B cell (primary cell): ENCODE data around the gene RAB11FIP2. TPM values are rescaled to one million over a fixed set of nuclear protein-coding genes. Genes with fewer than 3 reads are reported as not detected.

Source experiments
- ATAC-seq: fragments of 200-7000 bp; cut with Tn5 transposase; one replicate; pipeline ENCODE4 v1.10.0; 2021; ENCODE audit warnings: low read depth, mild to moderate bottlenecking, moderate number of reproducible peaks, moderate library complexity
- CTCF ChIA-PET: fragments of 350-600 bp; sonication (Branson Sonifier 250); formaldehyde crosslinking; loops from one replicate; lab custom pipeline; 2021; ENCODE audit warnings: antibody characterized with exemption, inconsistent platforms; lab: Charles Lee
- POLR2A ChIA-PET: fragments of 350-600 bp; sonication (Branson Sonifier 250); formaldehyde crosslinking; loops from one replicate; lab custom pipeline; 2021; ENCODE audit warnings: antibody characterized with exemption; lab: Charles Lee
- DNase-seq: peaks from one replicate; pipeline ENCODE4 v3.0.0; 2013
- H2AFZ ChIP-seq: 2 replicates; pipeline ENCODE4 v1.6.1; 2012; ENCODE audit warnings: mild to moderate bottlenecking, low read depth, low read length; ENCODE audit not compliant: insufficient read depth, poor library complexity, severe bottlenecking
- H3K27ac ChIP-seq, 2 donors: 1 replicate in 1 of 2; 2 replicates in 1 of 2; pipeline ENCODE4 v1.5.1; 2012 to 2013; ENCODE audit warnings: low read length in 2 of 2, mild to moderate bottlenecking in 2 of 2, moderate library complexity in 1 of 2
- H3K27me3 ChIP-seq, 4 experiments: fragments of 200-600 bp in 1 of 4; sonication (generic) in 1 of 4; replicated peaks in 1 of 4; 1 replicate in 2 of 4; 2 replicates in 2 of 4; pipeline versions ENCODE4 v1.6.1 to v1.7.0; 2013 to 2016; ENCODE audit warnings: low read length in 3 of 4, mild to moderate bottlenecking in 2 of 4, mixed read lengths in 1 of 4, moderate library complexity in 1 of 4; ENCODE audit not compliant: insufficient read depth in 4 of 4, control insufficient read depth in 3 of 4; ENCODE audit errors: control extremely low read depth in 1 of 4
- H3K36me3 ChIP-seq, 2 experiments: replicated peaks in 1 of 2; 1 replicate in 1 of 2; 2 replicates in 1 of 2; pipeline versions ENCODE4 v1.6.1 to v1.7.1; 2013; ENCODE audit warnings: low read length in 1 of 2; ENCODE audit not compliant: insufficient read depth in 2 of 2, control insufficient read depth in 1 of 2; ENCODE audit errors: control extremely low read depth in 1 of 2, extremely low read depth in 1 of 2
- H3K4me1 ChIP-seq, 2 donors: fragments of 200-600 bp in 1 of 2; sonication (generic) in 1 of 2; 1 replicate in 1 of 2; 2 replicates in 1 of 2; pipeline versions ENCODE4 v1.5.1 to v1.6.1; 2013 to 2017; ENCODE audit warnings: low read length in 2 of 2; ENCODE audit not compliant: control insufficient read depth in 2 of 2, insufficient read depth in 2 of 2
- H3K4me2 ChIP-seq: replicated peaks from 2 replicates; pipeline ENCODE3; 2012; ENCODE audit warnings: mild to moderate bottlenecking, low read depth, low read length; ENCODE audit not compliant: poor library complexity, severe bottlenecking
- H3K4me3 ChIP-seq, 5 experiments: fragments of 200-600 bp in 1 of 5; sonication (generic) in 1 of 5; 1 replicate in 3 of 5; 2 replicates in 2 of 5; pipeline versions ENCODE4 v1.5.1 to v1.7.0; 2011 to 2016; ENCODE audit warnings: low read length in 4 of 5, mild to moderate bottlenecking in 4 of 5, low read depth in 2 of 5, control low read depth in 1 of 5, moderate library complexity in 1 of 5; ENCODE audit not compliant: insufficient read depth in 1 of 5; ENCODE audit errors: control extremely low read depth in 1 of 5, extremely low read depth in 1 of 5
- H3K79me2 ChIP-seq: fragments of 200-600 bp; sonication (generic); one replicate; pipeline ENCODE4 v1.6.0; 2016; ENCODE audit warnings: low read length; ENCODE audit not compliant: control insufficient read depth, insufficient read depth
- H3K9ac ChIP-seq: fragments of 200-600 bp; sonication (generic); 2 replicates; pipeline ENCODE4 v1.6.1; 2017; ENCODE audit warnings: mild to moderate bottlenecking, low read length, moderate library complexity
- H3K9me3 ChIP-seq, 3 donors: one replicate each; pipeline versions ENCODE4 v1.6.1 to v1.7.1; 2013; ENCODE audit warnings: low read length in 2 of 3; ENCODE audit not compliant: control insufficient read depth in 2 of 3, insufficient read depth in 1 of 3; ENCODE audit errors: control extremely low read depth in 1 of 3
- H4K20me1 ChIP-seq: 2 replicates; pipeline ENCODE4 v1.6.0; 2012; ENCODE audit warnings: mild to moderate bottlenecking, low read length; ENCODE audit not compliant: insufficient read depth, control insufficient read depth, poor library complexity, severe bottlenecking
- H3K27ac Mint-ChIP-seq: one replicate; pipeline ENCODE4 v1.8.0; 2021; ENCODE audit warnings: mixed read lengths
- H3K27me3 Mint-ChIP-seq: one replicate; pipeline ENCODE4 v1.8.0; 2021; ENCODE audit warnings: mixed read lengths
- H3K4me1 Mint-ChIP-seq: one replicate; pipeline ENCODE4 v1.8.0; 2021; ENCODE audit warnings: mixed read lengths
- H3K4me3 Mint-ChIP-seq: one replicate; pipeline ENCODE4 v1.8.0; 2021; ENCODE audit warnings: mixed read lengths
- H3K9me3 Mint-ChIP-seq: one replicate; pipeline ENCODE4 v1.8.0; 2022; ENCODE audit warnings: mixed read lengths; ENCODE audit not compliant: insufficient read depth
- EZH2 ChIP-seq: IDR thresholded peaks from 2 replicates; pipeline ENCODE4 v1.6.1; 2012; ENCODE audit warnings: borderline replicate concordance, low read depth, mild to moderate bottlenecking, moderate library complexity, low read length; ENCODE audit not compliant: insufficient read depth, poor library complexity, severe bottlenecking
- WGBS: methylation state at CpG from one replicate; pipeline ENCODE4 v1.1.5; 2013; ENCODE audit warnings: missing lambda C conversion rate; ENCODE audit not compliant: insufficient coverage; 5-methylcytosine and 5-hydroxymethylcytosine counted together
- intact Hi-C: fragments of 100-400 bp; cut with micrococcal nuclease; formaldehyde crosslinking; loops from one replicate; pipeline ENCODE4 v1.10.0; 2022
- polyA plus RNA-seq: library from polyadenylated mRNA; depleted of rRNA; stranded (reverse); fragments of >200 nt; gene quantifications from 2 replicates; pipeline ENCODE4 v1.2.3, GENCODE V29; 2012
- total RNA-seq, 2 donors: library from RNA; stranded (reverse); fragments of 120-200 nt in 1 of 2; gene quantifications; 1 replicate in 1 of 2; 2 replicates in 1 of 2; pipeline versions ENCODE4 v1.2.3 to v1.2.4, GENCODE V29; 2013 to 2022
- TF ChIP-seq, protein P1 (sequence below): fragments of 200-600 bp; IDR thresholded peaks from one replicate; pipeline ENCODE4 v1.8.0; 2022; ENCODE audit warnings: antibody characterized with exemption, mild to moderate bottlenecking

The RAB11FIP2 gene
- total and polyA plus RNA-seq, 2 donors (not counting 1 experiment from before 2014, with no cell fraction given), result 5.6 to 33.6 TPM

DNA sequence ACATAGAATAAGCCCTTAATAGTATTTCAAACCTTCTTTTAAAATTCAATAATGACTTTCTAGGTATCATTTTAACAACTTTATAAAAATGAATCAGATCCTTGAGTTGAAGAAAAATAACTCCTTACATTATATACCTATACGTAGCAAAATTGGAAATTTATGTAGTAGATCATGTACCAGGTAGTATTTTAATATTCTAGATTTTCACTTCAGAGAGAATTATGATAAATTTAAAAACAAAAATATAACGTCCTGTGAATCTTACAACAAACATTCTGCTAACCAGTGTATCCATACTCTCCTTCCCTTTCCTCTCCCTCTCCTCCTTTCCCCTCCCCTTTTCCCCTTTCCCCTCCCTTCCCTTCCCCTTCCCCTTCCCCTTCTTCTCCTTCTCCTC, 6.1 kb upstream of the RAB11FIP2 start:
- ATAC-seq (no peak), DNase-seq (no peak)
- Histone ChIP-seq H3K27me3 (peaks cover 0 to 5% (median 0%) of the 10 kb centered on the region in 4 experiments), H4K20me1 (no peaks in the 10 kb centered on the region), H3K27ac (no peak overlapping the region), H3K36me3 (no peaks in the 10 kb centered on the region), H3K4me1 (no peaks in the 10 kb centered on the region), H3K9me3 (no peaks in the 10 kb centered on the region), H3K4me3 (no peak overlapping the region), H3K9ac (no peak overlapping the region), H3K79me2 (no peaks in the 10 kb centered on the region), H2AFZ (no peak overlapping the region), H3K4me2 (no peak overlapping the region)
- no peaks in the 10 kb centered on the region for H3K9me3 Mint-ChIP-seq
- ChIA-PET POLR2A (no interaction called here), CTCF (no interaction called here)
- no peak overlapping the region for H3K4me3 Mint-ChIP-seq
- H3K4me1 Mint-ChIP-seq, result no peaks in the 10 kb centered on the region
- intact Hi-C loops, result no loop called here
- TF ChIP-seq EZH2, result no peak
- TF ChIP-seq, protein P1, sequence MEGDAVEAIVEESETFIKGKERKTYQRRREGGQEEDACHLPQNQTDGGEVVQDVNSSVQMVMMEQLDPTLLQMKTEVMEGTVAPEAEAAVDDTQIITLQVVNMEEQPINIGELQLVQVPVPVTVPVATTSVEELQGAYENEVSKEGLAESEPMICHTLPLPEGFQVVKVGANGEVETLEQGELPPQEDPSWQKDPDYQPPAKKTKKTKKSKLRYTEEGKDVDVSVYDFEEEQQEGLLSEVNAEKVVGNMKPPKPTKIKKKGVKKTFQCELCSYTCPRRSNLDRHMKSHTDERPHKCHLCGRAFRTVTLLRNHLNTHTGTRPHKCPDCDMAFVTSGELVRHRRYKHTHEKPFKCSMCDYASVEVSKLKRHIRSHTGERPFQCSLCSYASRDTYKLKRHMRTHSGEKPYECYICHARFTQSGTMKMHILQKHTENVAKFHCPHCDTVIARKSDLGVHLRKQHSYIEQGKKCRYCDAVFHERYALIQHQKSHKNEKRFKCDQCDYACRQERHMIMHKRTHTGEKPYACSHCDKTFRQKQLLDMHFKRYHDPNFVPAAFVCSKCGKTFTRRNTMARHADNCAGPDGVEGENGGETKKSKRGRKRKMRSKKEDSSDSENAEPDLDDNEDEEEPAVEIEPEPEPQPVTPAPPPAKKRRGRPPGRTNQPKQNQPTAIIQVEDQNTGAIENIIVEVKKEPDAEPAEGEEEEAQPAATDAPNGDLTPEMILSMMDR, result no peak
- no peak overlapping the region for H3K27ac Mint-ChIP-seq
- H3K27me3 Mint-ChIP-seq, result peaks cover 10% of the 10 kb centered on the region
- WGBS, result 100% methylated on average over 1 of the region's 2 CpGs

DNA sequence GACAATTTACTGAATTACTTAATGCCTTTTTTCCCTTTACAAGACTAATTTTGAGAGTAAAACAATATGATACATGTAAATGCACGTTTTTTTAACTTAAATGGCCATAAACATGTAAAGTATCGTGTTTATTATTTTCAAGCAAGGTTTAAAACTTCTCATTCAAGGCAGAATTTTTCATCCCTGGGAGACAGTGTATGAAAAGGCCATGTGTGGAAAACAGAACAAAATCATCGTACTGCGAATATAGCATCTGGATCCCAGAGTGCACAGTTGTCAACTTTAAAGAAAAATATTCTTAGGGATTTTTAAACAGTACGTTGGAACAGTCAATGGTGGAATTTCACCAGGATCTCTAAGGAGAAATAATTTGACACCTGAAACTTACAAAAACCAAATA, 1.1 kb upstream of the RAB11FIP2 start:
- CTCF ChIA-PET, result no interaction called here
- H3K9me3 Mint-ChIP-seq, result no peaks in the 10 kb centered on the region
- H3K4me1 ChIP-seq, result peaks cover 15 to 17% of the 10 kb centered on the region in 2 donors
- peak overlapping the region; percentile 94 for H3K4me3 Mint-ChIP-seq
- POLR2A ChIA-PET, result no interaction called here
- H3K9me3 ChIP-seq, result no peaks in the 10 kb centered on the region
- H3K4me3 ChIP-seq, result no peak overlapping the region
- ATAC-seq (no peak), DNase-seq (no peak)
- H3K4me2 ChIP-seq, result no peak overlapping the region
- 100% methylated on average over 1 of the region's 5 CpGs for WGBS
- peak overlapping the region; percentile 95 for H2AFZ ChIP-seq
- H3K27me3 Mint-ChIP-seq, result no peaks in the 10 kb centered on the region
- H3K4me1 Mint-ChIP-seq, result peaks cover 25% of the 10 kb centered on the region
- peak overlapping the region; percentile 21 for H3K27ac Mint-ChIP-seq
- no peak overlapping the region for H3K9ac ChIP-seq
- intact Hi-C loops, result no loop called here
- no peak overlapping the region for H3K27ac ChIP-seq
- H3K27me3 ChIP-seq, result no peaks in the 10 kb centered on the region
- H4K20me1 ChIP-seq, result no peaks in the 10 kb centered on the region
- no peaks in the 10 kb centered on the region for H3K36me3 ChIP-seq
- H3K79me2 ChIP-seq, result peaks cover 29% of the 10 kb centered on the region
- TF ChIP-seq, protein P1, result no peak
- TF ChIP-seq EZH2, result no peak
